HEK293T (cell line): ENCODE results near the gene GPRASP2.
"Not testable (repeated sequence)": the region's sequence is repeated elsewhere in the genome, so short reads cannot be mapped to it uniquely, and the experiment has no call there.

Experiments used
- CTCF ChIA-PET: fragments of 350-600 bp; formaldehyde crosslinking; extraction: SDS; loops from one replicate; lab custom pipeline; 2021; ENCODE audit warnings: antibody characterized with exemption, inconsistent platforms; lab: Yijun Ruan, JAX
- POLR2A ChIA-PET: fragments of 350-600 bp; formaldehyde crosslinking; extraction: SDS; loops from one replicate; lab custom pipeline; 2020; ENCODE audit warnings: antibody characterized with exemption, inconsistent platforms; lab: Yijun Ruan, JAX
- DNase-seq: peaks from one replicate; pipeline ENCODE4 v3.0.0; 2012; ENCODE audit warnings: mixed read lengths; ENCODE audit errors: extremely low spot score
- ARNT ChIP-seq: fragments of 450-650 bp; IDR thresholded peaks from 2 replicates; pipeline ENCODE4 v1.6.1; 2017; ENCODE audit warnings: mild to moderate bottlenecking
- BHLHE40 ChIP-seq: fragments of 450-650 bp; IDR thresholded peaks from 2 replicates; pipeline ENCODE4 v1.6.1; 2016; ENCODE audit warnings: mild to moderate bottlenecking, moderate library complexity, borderline replicate concordance
- CTBP1 ChIP-seq: fragments of 450-650 bp; IDR thresholded peaks from 2 replicates; pipeline ENCODE4 v1.6.1; 2016; ENCODE audit warnings: borderline replicate concordance
- ELF4 ChIP-seq: fragments of 450-650 bp; IDR thresholded peaks from 2 replicates; pipeline ENCODE4 v1.6.1; 2017; ENCODE audit warnings: antibody characterized with exemption
- FOXA1 ChIP-seq: fragments of 450-650 bp; IDR thresholded peaks from 2 replicates; pipeline ENCODE4 v1.6.1; 2016; ENCODE audit warnings: mild to moderate bottlenecking
- FOXK2 ChIP-seq: fragments of 450-650 bp; IDR thresholded peaks from 2 replicates; pipeline ENCODE4 v1.6.1; 2016; ENCODE audit warnings: mild to moderate bottlenecking
- FOXM1 ChIP-seq: fragments of 450-650 bp; IDR thresholded peaks from 2 replicates; pipeline ENCODE4 v1.6.1; 2017; ENCODE audit warnings: mild to moderate bottlenecking, borderline replicate concordance
- HDGF ChIP-seq: fragments of 450-650 bp; IDR thresholded peaks from 2 replicates; pipeline ENCODE4 v1.6.1; 2017; ENCODE audit warnings: antibody characterized with exemption, borderline replicate concordance
- L3MBTL2 ChIP-seq: fragments of 450-650 bp; conservative IDR thresholded peaks from 2 replicates; pipeline ENCODE4 v1.6.1; 2016; ENCODE audit warnings: mild to moderate bottlenecking
- LEF1 ChIP-seq: fragments of 450-650 bp; IDR thresholded peaks from 2 replicates; pipeline ENCODE4 v1.6.1; 2017; ENCODE audit warnings: mild to moderate bottlenecking, borderline replicate concordance
- NFRKB ChIP-seq: fragments of 450-650 bp; IDR thresholded peaks from 2 replicates; pipeline ENCODE4 v1.6.1; 2016; ENCODE audit warnings: mild to moderate bottlenecking, moderate library complexity
- SP1 ChIP-seq: fragments of 450-650 bp; IDR thresholded peaks from 2 replicates; pipeline ENCODE4 v1.6.1; 2017
- SUZ12 ChIP-seq: fragments of 450-650 bp; IDR thresholded peaks from 2 replicates; pipeline ENCODE4 v1.6.1; 2016; ENCODE audit warnings: mild to moderate bottlenecking
- TARDBP ChIP-seq: fragments of 450-650 bp; IDR thresholded peaks from 2 replicates; pipeline ENCODE4 v1.6.1; 2016
- ZNF384 ChIP-seq: fragments of 450-650 bp; IDR thresholded peaks from 2 replicates; pipeline ENCODE4 v1.6.1; 2016
- TF ChIP-seq, protein P1 (sequence below): fragments of 450-650 bp; IDR thresholded peaks from 2 replicates; pipeline ENCODE4 v1.6.1; 2016

Gene GPRASP2

DNA sequence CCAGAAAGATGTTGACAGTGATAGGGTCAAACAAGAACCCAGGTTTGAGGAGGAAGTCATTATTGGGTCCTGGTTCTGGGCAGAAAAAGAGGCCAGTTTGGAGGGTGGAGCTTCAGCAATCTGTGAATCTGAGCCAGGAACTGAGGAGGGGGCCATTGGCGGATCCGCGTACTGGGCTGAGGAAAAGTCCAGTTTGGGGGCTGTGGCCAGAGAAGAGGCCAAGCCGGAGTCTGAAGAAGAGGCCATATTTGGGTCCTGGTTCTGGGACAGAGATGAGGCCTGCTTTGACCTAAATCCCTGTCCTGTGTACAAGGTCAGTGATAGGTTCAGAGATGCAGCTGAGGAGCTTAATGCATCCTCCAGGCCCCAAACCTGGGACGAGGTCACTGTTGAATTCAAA, 3.7 kb downstream of the GPRASP2 start:
- TF ChIP-seq ZNF384 (no peak), BHLHE40 (no peak), SUZ12 (no peak), ELF4 (no peak), L3MBTL2 (no peak), NFRKB (no peak)
- TF ChIP-seq, protein P1, sequence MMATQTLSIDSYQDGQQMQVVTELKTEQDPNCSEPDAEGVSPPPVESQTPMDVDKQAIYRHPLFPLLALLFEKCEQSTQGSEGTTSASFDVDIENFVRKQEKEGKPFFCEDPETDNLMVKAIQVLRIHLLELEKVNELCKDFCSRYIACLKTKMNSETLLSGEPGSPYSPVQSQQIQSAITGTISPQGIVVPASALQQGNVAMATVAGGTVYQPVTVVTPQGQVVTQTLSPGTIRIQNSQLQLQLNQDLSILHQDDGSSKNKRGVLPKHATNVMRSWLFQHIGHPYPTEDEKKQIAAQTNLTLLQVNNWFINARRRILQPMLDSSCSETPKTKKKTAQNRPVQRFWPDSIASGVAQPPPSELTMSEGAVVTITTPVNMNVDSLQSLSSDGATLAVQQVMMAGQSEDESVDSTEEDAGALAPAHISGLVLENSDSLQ = no peak
- ChIA-PET POLR2A (no interaction called here), CTCF (no interaction called here)
- no peak for DNase-seq

DNA sequence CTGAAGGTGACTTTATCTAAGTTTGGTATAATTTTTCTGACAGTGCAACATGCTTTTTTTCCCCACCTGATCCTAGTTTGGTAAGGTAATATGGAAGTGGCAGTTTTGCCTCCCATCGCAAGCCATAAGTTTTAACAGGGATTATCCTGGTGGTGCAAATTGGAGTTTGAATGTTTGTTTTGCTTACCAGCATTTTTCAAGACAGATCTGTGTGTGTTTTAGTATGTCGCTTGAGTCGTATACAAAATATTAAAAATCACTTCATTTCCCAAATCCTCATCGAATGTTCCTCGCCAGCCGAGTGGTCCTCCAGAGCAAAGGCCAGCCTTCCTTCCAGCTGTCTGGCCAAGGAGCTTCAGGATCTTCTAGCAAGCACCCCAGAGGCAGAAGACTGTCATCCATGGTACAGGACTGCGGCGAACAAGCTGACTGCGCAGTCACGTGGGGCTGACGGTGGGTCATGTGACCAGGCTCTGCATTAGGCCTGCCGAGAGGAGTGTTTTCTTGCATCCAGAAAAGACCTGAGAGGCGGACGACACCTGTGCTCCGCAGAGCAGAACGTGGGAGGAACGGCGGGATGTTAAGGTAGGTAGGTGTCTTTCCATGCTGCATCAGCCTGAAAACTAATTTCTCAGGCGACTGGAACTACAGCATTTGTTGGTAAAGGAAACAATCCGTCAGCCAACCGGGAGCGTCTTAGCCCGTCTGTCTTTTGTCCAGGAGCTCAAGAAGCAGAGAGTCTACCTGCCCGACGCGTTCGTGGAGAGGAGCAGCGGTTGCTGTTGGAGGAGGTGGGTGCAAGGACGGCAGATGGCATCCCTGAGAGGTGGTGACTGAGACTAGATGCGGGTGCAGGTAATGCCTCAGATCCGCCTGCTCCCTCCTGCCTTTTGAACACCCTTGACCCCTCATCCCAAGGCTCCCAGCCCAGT, 8.3 kb downstream of the GPRASP2 start, which contains the start of gene GPRASP3:
Gene GPRASP3 (plus strand): TSS at position 507 of the 932 bp plus-strand sequence. CDS start 28,253 bp downstream, outside the sequence.
- TF ChIP-seq SP1 (no peak), FOXM1 (no peak), NFRKB (no peak), L3MBTL2 (peak; percentile 94)
- ChIA-PET CTCF (no interaction called here), POLR2A (no interaction called here)
- DNase-seq = peak; percentile 81

DNA sequence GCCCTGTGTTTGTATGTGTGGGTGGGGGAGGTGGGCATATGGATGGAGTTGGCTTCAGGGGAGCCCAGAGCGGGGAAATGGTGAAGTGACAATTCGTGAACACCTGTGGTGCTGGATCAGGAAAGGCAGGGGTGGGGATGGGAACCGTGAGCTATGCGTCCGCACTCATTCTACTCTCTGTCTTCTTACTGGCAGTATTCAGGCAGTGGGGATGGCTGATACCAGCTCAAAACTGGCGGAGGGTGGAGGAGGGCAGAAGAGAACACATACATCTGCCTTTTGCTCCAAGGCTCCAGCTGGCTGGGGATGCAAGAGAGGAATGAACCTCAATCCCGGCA, 8.9 kb downstream of the GPRASP2 start:
- DNase-seq, CTCF ChIA-PET, POLR2A ChIA-PET: not testable (repeated sequence)

DNA sequence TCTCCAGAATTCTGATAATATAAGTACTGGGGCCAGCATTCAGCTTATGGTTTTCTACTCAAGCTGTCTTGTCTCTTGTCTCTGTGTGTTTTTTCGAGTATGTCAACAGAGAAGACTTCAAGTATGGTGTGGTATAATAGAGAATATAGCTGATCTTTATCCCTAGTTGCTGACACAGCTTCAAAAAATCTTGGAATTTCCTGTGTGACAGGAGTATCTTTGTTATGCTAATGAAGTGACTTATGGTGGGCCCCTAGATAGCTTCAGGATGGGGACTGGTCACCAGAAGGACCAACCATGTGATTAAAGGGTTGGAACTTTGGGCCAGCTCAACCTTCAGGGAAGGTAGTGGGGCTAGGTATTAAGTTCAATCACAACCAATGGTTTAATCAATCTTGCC, 11.2 kb downstream of the GPRASP2 start:
- DNase-seq = no peak
- CTCF ChIA-PET = no interaction called here
- POLR2A ChIA-PET = no interaction called here
- no peak for TF ChIP-seq BHLHE40
- TF ChIP-seq FOXA1 = no peak
- no peak for TF ChIP-seq ZNF384
- TF ChIP-seq ARNT = no peak
- no peak for TF ChIP-seq ELF4
- no peak for TF ChIP-seq NFRKB
- no peak for TF ChIP-seq FOXK2
- no peak for TF ChIP-seq LEF1
- no peak for TF ChIP-seq L3MBTL2
- no peak for TF ChIP-seq HDGF
- TF ChIP-seq FOXM1 = no peak
- TF ChIP-seq SP1 = no peak

DNA sequence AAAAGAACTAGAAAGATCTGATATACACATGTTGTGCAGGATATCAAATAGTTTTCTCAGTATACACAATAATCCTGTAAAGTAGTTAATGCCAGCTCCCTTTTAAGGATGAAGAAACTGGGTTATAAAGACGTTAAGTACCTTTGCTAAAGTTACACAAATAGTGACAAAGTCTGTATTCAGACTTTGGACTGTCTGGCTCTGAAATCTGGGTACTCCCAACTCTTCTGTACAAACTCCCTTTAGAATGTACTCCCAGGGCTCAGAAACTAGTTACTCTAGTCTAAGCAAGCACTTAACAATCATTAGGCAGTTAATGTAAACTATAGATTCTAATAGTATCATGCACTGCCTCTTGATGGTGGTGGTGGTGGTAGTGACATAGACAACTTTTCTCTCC, 15.5 kb downstream of the GPRASP2 start:
- POLR2A ChIA-PET = no interaction called here
- no peak for TF ChIP-seq ELF4
- no peak for TF ChIP-seq L3MBTL2
- no peak for TF ChIP-seq ARNT
- TF ChIP-seq ZNF384 = no peak
- no peak for TF ChIP-seq FOXM1
- TF ChIP-seq LEF1 = no peak
- TF ChIP-seq FOXA1 = no peak
- no peak for TF ChIP-seq SUZ12
- no peak for TF ChIP-seq BHLHE40
- TF ChIP-seq CTBP1 = no peak
- TF ChIP-seq TARDBP = no peak
- no peak for TF ChIP-seq HDGF
- no peak for TF ChIP-seq FOXK2
- no peak for TF ChIP-seq SP1
- TF ChIP-seq, protein P1 = no peak
- TF ChIP-seq NFRKB = no peak
- CTCF ChIA-PET = interaction anchor here (0.9 kb wide), 1 partner anchor 10 kb away, joined by 3 read pairs; no protein-coding TSS in a partner anchor
- DNase-seq = no peak

DNA sequence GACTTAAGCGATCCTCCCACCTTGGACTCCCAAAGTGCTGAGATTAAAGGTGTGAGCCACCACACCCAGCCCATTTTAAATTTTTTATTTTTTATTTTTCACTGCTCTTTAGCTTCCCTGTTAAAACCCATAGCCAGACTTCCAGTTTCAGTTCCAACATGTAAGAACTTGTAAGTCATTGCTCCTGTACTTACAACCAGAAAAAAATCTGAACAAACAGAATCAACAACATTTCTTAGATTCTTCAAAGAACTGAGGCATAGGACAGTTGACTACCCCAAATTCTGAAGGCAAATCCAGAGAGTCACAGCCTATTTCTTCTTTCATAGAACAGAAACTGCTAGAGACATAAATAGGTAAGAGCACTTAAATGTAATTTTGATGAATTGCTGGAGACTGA, 16.4 kb downstream of the GPRASP2 start:
- no peak for DNase-seq
- ChIA-PET POLR2A (no interaction called here), CTCF (interaction anchor here (0.7 to 0.9 kb wide), 2 partner anchors 11 to 351 kb away, joined by 3 read pairs; no protein-coding TSS in a partner anchor)
- TF ChIP-seq ZNF384 (no peak), HDGF (no peak), NFRKB (no peak), CTBP1 (no peak), ARNT (no peak), FOXA1 (no peak)

DNA sequence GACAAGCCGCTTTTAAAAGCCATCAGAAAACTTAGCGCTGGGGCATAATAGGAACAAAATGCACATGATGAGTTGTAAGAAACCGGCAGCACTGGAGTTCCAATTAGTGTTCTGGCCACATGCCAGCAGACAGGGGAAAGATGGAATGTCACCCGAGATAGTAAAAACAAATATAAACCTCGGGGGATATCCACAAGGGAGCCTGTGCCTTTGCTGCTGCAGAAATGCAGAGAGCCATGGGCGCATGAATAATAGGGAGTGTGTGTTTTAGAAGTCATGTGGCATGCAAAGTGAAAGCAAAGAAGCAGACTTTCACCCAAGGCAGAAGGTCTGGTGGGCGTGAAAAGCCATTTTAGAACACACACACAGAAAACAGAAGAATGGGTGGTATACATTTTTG, 27.4 kb downstream of the GPRASP2 start:
- no peak for TF ChIP-seq FOXK2
- peak; percentile 31 for DNase-seq
- CTCF ChIA-PET = no interaction called here
- POLR2A ChIA-PET = interaction anchor here (0.6 kb wide), 1 partner anchor 28 kb away, joined by 3 read pairs; no protein-coding TSS in a partner anchor
